HG02970 (cell line): Measurements from ENCODE around the gene UCK1.

ENCODE experiments used
- ATAC-seq: cut with Tn5 transposase; IDR thresholded peaks from one replicate; pipeline ENCODE4 v1.9.1; 2021; ENCODE audit warnings: mild to moderate bottlenecking, moderate library complexity, moderate number of reproducible peaks; ENCODE audit not compliant: unreplicated experiment, low FRiP score

UCK1 gene

DNA sequence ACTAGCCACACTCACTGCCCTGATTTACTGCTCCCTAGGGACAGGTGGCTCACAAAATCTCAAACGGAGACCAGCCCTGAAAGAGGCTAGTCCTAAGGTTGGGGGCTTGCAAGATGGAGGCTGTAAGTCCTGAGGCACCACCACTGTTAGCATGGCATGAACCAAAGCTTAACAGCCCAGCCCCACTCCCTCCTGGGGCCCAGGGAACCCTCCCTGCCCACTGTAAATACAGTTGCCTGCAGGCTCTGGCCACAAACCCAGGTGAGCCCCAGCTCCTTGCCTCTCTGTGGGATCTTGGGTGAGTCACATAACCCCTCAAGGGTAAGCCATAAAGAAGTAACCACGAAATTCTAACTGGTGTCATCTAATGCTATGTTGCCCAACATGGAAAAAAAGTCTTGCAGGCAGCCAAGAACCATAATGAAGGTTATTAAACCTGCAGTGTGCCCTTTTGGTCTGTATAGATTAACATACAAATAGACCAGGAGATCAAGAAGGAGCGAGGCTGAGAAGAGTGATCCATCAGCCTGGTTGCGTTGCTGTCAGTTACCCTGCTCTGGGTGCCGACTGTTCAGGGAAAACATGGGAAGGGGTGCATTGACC is 30.0 kb downstream of the UCK1 start:
- no peak for ATAC-seq

- no peak for ATAC-seq
These were observed 30.7 kb downstream of the UCK1 start for GRCh38 chr9:131500377-131500776.

GRCh38 chr9:131499254-131499767 is 31.8 kb downstream of the UCK1 start:
- ATAC-seq, result no peak

GRCh38 chr9:131496844-131497405 is 34.1 kb downstream of the UCK1 start:
- no peak for ATAC-seq

DNA sequence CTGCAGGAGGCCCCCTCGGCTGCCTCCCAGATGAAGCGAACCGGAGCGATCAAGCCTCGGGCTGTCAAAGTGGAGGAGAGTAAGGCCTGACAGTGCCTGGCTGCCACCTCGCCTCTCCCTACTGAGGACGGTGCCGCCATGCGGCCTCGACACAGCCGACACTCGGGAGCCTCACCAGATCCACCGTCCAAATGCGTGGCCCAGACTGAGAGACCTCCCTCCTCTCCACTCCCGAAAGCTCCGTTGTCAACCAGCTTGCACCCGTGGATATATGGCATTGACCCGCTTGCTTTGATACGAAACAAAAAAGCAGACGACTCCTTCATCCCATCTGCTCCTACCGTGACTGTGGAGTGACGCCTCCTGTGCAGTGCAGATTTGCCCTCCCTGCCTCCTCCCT is 35.3 kb downstream of the UCK1 start:
- ATAC-seq, result no peak

DNA sequence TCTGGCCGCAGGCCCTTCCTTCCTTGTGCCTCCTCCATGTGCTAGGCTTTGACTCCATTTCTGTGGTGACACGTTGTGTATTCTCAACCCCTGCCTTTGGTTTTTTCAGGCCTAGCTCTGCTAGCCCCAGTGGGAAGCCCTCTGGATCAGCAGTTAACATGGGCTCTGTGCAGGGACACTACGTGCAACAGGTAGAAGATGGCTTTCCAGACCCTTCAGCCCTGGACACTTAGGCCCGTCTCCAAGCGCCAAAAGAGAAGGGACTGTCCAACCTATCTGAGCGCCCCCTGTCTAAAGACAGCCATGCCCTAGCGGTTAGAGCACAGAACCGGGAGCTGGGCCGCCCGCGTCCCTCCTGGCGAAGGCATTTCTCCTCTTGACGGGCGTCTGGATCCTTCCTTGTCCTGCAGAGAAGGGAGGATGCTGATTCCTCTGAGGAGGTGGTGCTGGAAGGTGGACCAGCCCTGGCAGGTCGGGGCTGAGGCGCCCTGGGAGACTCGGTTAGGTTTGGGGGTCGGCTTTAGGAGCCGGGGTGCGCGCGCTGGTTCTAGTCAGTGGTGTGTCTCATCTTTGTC is 36.7 kb downstream of the UCK1 start:
- ATAC-seq, result no peak

- ATAC-seq, result no peak
These were observed 39.0 kb downstream of the UCK1 start for GRCh38 chr9:131492070-131492469.

GRCh38 chr9:131491001-131491710 is 39.9 kb downstream of the UCK1 start:
- no peak for ATAC-seq

DNA sequence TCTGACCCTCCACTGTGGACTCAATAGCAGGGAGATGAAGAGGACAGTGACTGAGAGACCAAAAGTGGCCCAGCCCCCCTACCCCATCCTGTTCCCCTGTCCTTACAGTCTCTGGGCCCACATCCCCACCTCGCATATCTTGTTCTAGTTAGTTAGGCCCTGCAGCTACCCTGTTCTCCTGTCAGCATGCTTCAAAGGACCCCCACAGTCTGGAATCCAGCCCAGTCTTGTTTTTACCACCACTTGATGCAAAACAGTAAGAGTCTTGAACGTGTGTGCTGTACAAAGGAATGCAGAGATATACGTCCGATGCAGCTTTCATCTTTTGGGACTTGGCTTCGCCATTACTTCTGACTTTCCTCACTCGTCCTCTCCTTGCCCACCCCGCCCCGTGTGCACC is 40.5 kb downstream of the UCK1 start:
- ATAC-seq, result no peak

GRCh38 chr9:131487621-131488031 is 43.4 kb downstream of the UCK1 start:
- ATAC-seq, result no peak

GRCh38 chr9:131487001-131487400 is 44.1 kb downstream of the UCK1 start:
- ATAC-seq, result no peak

- no peak for ATAC-seq
These were observed 45.2 kb downstream of the UCK1 start for GRCh38 chr9:131485728-131486422.

DNA sequence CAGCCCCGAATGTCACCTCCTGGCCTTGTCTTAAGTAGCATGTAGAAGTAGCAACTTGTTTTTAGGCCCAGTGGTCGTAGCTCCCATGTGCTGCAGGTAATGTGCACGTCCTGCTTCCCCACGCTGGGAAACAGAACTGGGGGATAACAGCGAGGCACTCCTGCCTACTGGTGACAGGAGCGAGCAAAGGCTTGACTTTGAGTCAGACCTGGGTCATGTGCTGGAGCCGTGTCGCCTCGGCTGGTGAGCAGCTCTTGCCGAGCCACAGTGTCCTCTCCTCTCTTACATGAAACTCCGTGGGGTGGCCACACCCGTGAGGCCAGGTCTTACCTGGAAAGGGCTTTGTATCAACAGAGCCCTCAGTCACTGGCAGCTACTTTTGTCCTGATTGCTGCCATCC is 45.9 kb downstream of the UCK1 start:
- ATAC-seq, result no peak

DNA sequence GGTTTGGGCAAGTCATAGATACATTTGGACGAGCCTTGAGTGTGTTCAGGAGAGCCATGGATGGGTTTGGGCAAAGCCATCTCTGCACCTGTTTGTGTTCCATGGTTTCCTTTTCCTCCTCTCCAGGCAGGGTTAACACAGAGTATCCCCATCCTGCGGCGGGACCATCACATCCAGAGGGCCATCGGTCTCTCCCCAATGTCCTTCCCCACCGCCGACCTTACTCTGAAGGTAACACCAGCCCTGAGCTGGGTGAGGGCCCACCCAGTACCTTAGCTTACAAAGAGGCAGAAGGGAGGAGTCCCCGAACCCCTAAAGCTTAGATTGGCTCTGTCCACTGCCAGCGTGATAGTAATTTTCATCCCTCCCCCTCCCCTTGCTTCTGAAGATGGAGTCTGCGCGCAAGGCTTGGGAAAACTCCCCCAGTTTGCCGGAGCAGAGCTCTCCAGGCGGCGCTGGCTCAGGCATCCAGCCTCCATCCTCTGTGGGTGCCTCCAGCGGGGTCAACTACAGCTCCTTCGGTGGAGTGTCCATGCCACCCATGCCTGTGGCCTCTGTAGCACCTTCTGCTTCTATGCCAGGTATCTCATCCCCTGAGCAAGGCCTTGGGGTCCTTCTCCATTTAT is 46.4 kb downstream of the UCK1 start:
- no peak for ATAC-seq

DNA sequence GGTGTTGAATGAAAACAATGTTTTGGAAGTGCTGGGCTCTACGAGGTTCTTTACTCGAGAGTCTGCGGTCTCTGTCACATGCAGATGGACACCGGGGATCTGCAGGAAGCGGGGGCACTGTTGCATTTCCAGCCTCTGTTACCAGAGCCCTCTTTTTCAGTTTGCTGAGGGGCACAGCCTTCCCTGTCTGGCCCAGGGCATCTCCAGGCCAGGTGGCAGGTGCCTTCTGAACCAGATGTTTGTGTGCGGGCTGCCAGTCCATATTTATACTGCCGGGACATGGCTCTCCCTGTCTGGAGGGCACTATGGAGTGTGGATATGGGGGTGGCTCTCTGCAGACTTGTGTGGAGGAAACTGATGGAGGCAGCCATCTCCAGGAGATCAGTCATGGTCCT is 47.0 kb downstream of the UCK1 start:
- ATAC-seq, result no peak

DNA sequence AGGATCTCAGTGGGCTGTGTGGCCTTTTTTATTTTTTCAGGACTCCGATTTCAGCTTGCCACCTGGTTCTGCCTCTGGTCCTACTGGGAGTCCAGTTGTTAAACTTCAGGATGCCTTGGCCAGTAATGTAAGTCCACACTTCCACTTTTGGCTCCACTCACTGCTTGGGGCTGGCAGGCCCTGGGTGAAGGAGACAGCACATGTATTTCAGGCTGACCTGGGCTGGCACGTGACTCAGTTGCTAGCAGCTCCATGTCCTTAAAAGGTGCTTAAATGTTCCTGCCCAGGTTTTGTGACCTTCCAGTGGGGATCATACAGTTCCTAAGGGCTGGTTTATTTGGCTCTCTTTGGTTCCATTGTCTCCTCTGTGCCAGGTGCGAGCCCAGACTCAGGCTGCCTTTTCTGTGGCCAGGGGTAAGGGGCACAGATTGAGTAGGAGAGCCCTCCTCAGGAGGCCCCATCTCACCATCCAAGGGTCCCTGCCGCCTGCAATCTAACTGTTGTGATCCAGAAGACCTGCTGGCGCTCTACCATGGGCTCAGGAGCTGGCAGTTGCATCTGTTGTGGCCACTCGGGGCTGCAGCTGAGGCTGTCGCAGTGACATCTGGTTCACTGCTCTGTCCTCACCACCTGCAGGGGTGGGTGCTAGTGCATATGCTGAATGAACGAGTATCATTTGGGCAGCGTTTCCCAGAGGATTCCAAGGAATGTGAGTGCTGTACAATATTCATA is 47.6 kb downstream of the UCK1 start:
- no peak for ATAC-seq

DNA sequence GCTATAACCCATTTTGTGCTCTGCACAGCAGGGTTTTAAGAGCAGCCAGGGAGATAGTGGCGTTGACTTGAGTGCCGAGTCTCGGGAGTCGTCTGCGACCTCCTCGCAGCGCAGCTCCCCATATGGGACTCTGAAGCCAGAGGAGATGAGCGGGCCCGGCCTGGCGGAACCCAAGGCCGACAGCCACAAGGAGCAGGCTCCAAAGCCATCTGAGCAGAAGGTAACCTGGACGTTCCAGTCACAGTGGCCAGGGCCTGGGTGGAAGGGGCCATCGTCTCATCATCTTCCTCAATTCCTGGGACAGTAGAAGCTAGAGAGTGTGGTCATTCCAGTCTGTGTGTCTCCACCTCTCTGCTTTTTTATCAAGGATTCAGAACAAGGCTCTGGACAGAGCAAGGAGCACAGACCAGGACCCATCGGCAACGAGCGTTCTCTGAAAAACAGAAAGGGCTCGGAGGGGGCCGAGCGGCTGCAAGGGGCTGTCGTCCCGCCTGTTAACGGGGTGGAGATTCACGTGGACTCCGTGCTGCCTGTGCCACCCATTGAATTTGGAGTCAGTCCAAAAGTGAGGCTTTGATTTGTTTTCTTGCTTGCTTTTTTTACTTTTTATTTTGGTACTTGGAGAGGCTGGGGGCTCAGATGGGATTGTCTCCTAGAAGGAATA is 48.6 kb downstream of the UCK1 start:
- no peak for ATAC-seq

GRCh38 chr9:131481441-131482342 is 49.4 kb downstream of the UCK1 start:
- ATAC-seq, result no peak
